Calu3 (cell line): ENCODE data around the gene UQCRHL. TPM values are rescaled to one million over a fixed set of nuclear protein-coding genes. Genes with fewer than 3 reads are reported as not detected.
A peak's percentile ranks its signal among the peaks of the same experiment; 100 is the strongest.

Experiments used
- BruUV-seq: library from RNA; stranded (reverse); fragments of 400-500 nt; replicated peaks from 2 replicates; lab custom pipeline; 2021; lab: Mats Ljungman, UMichigan
- CTCF ChIA-PET: fragments of 300-600 bp; sonication (Branson Sonifier 250); formaldehyde crosslinking; loops from one replicate; lab custom pipeline; 2022; ENCODE audit warnings: antibody characterized with exemption; lab: Charles Lee
- DNase-seq: peaks from one replicate; pipeline ENCODE4 v3.0.0; 2022
- H3K27ac Mint-ChIP-seq: one replicate; pipeline ENCODE4 v1.8.0; 2022; ENCODE audit warnings: mixed read lengths; ENCODE audit not compliant: unreplicated experiment
- H3K27me3 Mint-ChIP-seq: one replicate; pipeline ENCODE4 v1.8.0; 2022; ENCODE audit warnings: mixed read lengths; ENCODE audit not compliant: unreplicated experiment
- H3K36me3 Mint-ChIP-seq: one replicate; pipeline ENCODE4 v1.8.0; 2022; ENCODE audit warnings: mild to moderate bottlenecking, moderate library complexity, mixed read lengths; ENCODE audit not compliant: insufficient read depth, unreplicated experiment
- H3K4me1 Mint-ChIP-seq: one replicate; pipeline ENCODE4 v1.8.0; 2022; ENCODE audit warnings: mild to moderate bottlenecking, low read depth, mixed read lengths; ENCODE audit not compliant: unreplicated experiment
- H3K4me3 Mint-ChIP-seq: one replicate; pipeline ENCODE4 v1.8.0; 2022; ENCODE audit warnings: mild to moderate bottlenecking, low read depth, moderate library complexity, mixed read lengths; ENCODE audit not compliant: unreplicated experiment
- H3K9me3 Mint-ChIP-seq: one replicate; pipeline ENCODE4 v1.8.0; 2022; ENCODE audit warnings: low read depth, mixed read lengths; ENCODE audit not compliant: unreplicated experiment
- intact Hi-C: fragments of 100-400 bp; cut with micrococcal nuclease; formaldehyde crosslinking; loops from one replicate; pipeline ENCODE4 v1.10.0; 2022; ENCODE audit not compliant: unreplicated experiment
- total RNA-seq: library from RNA; stranded (reverse); gene quantifications from 2 replicates; pipeline ENCODE4 v1.2.3, GENCODE V29; 2022
- TF ChIP-seq, protein P1 (sequence below): fragments of 200-600 bp; IDR thresholded peaks from one replicate; pipeline ENCODE4 v1.8.0; 2022; ENCODE audit warnings: antibody characterized with exemption; ENCODE audit not compliant: unreplicated experiment

Gene UQCRHL
- total RNA-seq, 1 experiment from 2014 or later: 3.6 TPM

DNA sequence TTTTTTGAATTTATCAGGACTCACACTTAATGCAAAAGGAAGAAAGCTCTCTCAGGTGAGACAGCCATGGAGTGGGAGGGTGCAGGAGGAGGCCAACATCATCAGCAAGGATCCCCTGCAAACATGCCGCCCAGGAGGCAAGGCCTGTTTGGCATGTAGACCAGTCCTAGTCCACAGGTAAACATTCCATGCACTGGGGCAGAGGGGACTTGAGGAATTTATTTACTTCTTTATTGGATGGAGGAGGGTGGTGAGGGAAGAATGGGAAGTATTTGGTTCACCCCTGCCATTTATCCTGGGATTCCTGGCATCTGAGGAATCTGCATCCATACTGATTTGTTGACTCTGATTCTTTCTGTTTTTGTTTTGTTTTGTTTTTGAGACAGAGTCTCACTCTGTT lies 1.5 kb upstream of the UQCRHL start:
- H3K4me3 Mint-ChIP-seq: no peak overlapping the region
- intact Hi-C loops: no loop called here
- H3K27ac Mint-ChIP-seq: no peak overlapping the region
- no peaks in the 10 kb centered on the region for H3K27me3 Mint-ChIP-seq
- BruUV-seq: no TSS peak
- H3K36me3 Mint-ChIP-seq: peaks cover 10% of the 10 kb centered on the region
- DNase-seq: no peak
- CTCF ChIA-PET: no interaction called here
- no peaks in the 10 kb centered on the region for H3K9me3 Mint-ChIP-seq
- H3K4me1 Mint-ChIP-seq: no peaks in the 10 kb centered on the region
- TF ChIP-seq, protein P1, sequence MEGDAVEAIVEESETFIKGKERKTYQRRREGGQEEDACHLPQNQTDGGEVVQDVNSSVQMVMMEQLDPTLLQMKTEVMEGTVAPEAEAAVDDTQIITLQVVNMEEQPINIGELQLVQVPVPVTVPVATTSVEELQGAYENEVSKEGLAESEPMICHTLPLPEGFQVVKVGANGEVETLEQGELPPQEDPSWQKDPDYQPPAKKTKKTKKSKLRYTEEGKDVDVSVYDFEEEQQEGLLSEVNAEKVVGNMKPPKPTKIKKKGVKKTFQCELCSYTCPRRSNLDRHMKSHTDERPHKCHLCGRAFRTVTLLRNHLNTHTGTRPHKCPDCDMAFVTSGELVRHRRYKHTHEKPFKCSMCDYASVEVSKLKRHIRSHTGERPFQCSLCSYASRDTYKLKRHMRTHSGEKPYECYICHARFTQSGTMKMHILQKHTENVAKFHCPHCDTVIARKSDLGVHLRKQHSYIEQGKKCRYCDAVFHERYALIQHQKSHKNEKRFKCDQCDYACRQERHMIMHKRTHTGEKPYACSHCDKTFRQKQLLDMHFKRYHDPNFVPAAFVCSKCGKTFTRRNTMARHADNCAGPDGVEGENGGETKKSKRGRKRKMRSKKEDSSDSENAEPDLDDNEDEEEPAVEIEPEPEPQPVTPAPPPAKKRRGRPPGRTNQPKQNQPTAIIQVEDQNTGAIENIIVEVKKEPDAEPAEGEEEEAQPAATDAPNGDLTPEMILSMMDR: no peak

DNA sequence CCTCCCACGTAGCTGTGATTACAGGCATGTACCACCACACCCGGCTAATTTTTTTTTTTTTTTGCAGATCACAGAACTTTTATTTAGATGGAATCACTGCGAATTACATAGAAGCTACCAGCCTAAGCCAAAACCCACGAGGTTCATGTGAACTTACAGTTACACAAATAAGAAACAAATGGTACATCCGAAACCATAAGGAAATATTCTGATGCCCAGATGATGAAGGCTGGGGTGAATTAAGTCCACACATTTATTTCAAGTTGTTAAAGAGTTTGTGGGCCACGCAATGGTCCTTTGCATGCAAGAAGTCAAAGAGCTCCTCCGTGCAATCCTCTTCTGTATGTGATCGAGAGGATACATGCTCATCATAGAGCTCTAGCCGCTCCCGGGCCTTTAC lies 328 bp downstream of the UQCRHL start:
- CTCF ChIA-PET: no interaction called here
- DNase-seq: no peak
- no TSS peak for BruUV-seq
- Mint-ChIP-seq H3K4me1 (peaks cover 6% of the 10 kb centered on the region), H3K36me3 (peaks cover 10% of the 10 kb centered on the region), H3K9me3 (no peaks in the 10 kb centered on the region), H3K27ac (no peak overlapping the region), H3K4me3 (no peak overlapping the region), H3K27me3 (no peaks in the 10 kb centered on the region)
- intact Hi-C loops: no loop called here
- TF ChIP-seq, protein P1: no peak

DNA sequence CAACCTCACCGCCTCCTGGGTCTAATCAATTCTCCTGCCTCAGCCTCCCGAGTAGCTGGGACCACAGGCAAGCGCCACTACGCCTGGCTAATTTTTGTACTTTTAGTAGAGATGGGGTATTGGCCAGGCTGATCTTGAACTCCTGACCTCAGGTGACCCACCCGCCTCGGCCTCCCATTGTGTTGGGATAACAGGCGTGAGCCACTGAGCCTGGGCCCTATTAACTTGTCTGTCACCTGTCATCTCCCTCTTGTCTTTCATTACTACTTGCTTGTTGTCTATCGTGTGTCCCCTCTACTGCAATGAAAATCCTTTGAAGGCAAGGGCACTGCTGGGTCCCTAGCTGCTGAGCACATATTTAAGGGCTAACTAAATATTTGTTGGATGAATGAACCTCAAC lies 3.4 kb downstream of the UQCRHL start:
- no TSS peak for BruUV-seq
- H3K4me3 Mint-ChIP-seq: no peak overlapping the region
- CTCF ChIA-PET: interaction anchor here (0.8 kb wide), 1 partner anchor 9 kb away, joined by 4 read pairs; no protein-coding TSS in a partner anchor
- peaks cover 30% of the 10 kb centered on the region for H3K36me3 Mint-ChIP-seq
- H3K9me3 Mint-ChIP-seq: no peaks in the 10 kb centered on the region
- no peak overlapping the region for H3K27ac Mint-ChIP-seq
- DNase-seq: no peak
- H3K27me3 Mint-ChIP-seq: no peaks in the 10 kb centered on the region
- TF ChIP-seq, protein P1: no peak
- intact Hi-C loops: no loop called here
- H3K4me1 Mint-ChIP-seq: peaks cover 35% of the 10 kb centered on the region

DNA sequence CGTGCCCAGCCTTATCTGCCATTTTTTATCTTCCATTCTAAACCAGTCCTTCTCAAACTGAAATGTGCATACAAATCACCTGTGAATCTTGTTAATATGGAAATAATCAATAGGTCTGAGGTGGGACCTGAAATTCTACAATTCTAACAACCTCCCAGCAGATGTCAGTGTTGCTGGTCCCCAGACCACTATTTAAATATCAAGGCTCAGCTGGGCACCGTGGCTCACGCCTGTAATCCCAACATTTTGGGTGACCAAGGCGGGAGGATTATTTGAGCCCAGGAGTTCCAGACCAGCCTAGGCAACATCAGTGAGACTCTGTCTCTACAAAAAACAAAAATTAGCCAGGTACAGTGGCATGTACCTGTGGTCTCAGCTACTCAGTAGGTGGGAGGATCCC lies 4.1 kb downstream of the UQCRHL start:
- TF ChIP-seq, protein P1: peak; percentile 15
- intact Hi-C loops: no loop called here
- no TSS peak for BruUV-seq
- Mint-ChIP-seq H3K9me3 (no peaks in the 10 kb centered on the region), H3K27ac (no peak overlapping the region), H3K4me1 (peaks cover 37% of the 10 kb centered on the region), H3K27me3 (no peaks in the 10 kb centered on the region), H3K36me3 (peaks cover 34% of the 10 kb centered on the region), H3K4me3 (no peak overlapping the region)
- no peak for DNase-seq
- CTCF ChIA-PET: interaction anchor here (0.6 to 0.8 kb wide), 2 partner anchors 8 to 15 kb away, joined by 4 to 6 read pairs; no protein-coding TSS in a partner anchor
